GM19238 (cell line): ENCODE data around the gene CTNNA3.

Experiments
- DNase-seq: peaks from one replicate; pipeline ENCODE4 v3.0.0; 2011; ENCODE audit warnings: low spot score; ENCODE audit not compliant: insufficient read length

CTNNA3 gene

DNA sequence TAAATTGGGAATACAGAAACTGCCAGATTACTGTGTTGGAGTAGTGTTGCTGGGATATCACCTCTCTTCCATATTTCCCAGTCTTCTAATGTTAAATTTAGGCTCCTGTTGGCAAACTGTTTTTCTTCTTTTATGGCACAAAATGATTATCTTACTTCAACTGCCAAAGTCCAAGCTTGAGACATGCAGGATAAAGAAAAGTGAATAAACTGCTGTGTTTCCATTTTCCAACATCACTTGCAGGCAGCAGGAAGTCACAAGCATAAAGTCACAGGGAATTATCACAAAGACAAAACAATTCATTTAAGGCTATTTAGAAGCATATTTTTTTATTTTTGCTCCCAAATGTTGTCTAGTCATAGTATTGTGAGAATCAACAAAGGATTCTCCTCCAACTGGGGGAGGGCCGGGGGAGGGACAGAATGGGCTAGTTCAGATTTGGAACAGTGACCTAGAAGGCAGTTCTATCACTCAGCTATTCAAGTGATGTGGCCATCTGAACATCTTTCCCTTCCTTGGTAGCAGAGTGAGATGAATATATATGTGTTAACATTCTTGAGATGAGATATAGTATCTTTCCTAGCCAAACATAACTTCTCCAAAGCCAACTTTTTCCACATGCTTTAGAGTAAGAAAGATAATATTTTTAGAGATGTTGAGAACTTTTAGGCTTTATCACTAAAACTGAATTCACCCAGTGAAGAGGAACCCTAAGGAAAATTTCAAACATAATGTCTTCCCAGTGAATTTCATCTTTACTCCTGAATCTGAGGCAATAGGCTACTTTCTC lies 364.7 kb downstream of the CTNNA3 start:
- no peak for DNase-seq

DNA sequence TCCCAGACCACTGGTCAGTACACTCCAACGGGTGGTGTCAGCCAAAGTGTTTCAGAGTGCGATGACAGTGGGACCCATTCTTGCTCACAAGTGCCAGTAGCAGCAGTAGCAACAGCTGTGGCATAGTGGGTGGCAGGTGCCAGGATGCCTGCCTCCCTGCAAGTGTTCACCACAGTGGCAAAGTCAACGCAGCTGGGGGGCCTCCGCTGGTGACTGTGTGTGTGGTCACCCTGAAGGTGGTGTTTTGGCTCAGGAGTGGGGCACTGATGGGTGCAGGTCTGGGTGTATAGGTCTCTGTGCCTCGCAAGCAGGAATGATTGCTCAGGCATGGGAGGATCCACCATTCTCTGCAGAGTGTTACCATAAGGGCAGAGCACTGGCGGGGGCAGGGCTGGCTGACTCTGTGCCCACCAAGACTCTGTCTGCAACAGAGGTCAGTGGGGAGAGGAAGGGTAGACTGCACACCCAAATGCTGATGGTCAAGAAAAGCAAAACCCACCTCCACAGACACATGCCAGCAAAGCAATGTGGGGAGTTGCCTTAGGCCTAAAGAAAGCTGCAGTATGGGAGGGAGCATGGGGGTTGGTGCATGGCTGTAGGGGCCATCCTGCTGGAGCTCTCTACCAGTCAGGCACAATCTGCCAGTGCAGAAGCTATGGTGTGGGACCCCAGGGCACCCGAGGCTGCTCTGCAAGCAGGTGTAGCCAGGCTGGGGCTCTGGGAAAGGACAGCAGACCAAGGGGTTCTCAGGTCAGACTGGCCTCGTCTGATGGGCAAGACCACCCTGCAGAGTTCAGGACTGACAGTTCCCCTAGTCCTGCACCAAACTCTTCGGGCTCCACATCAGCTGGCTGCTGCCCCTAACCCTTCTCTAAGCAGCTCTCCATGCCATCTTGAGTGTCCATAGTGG lies 368.1 kb downstream of the CTNNA3 start:
- no peak for DNase-seq

DNA sequence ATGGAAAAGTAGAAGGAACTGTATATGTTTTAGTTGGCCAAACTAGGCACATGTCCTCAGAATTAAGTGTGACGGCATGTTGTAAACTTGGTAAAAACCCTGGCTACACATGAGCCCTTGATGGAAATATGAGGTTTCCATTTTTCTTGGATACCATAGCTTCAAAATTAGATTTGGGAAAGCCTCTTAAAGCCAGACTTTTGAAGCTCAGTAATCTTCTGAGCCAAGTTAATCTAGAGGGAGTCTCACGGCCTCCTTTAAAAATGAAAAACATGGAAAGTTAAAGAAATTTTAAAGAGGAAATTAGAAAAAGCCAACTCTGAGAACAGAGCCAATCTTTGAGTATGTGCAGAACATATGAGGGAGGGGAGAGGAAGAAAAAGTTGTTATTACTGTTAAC lies 376.0 kb downstream of the CTNNA3 start:
- DNase-seq, result no peak

DNA sequence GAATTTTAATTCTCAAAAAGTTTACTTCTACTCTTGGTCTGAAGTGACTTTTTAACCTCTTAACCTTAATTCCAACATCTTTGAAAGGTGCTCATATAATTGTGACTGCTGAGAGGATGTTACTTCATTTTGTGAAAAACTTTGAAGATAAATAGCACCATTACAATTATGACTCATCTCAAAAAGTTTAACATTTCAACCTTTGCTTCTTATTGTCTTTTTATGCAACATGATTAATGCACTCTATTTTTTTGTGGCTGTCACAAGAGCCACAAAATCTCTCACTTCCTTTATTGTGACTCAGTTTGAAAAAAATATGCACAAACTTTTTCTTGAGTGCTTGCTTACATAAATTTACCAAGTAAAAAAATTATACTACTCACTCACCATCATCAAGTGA lies 387.1 kb downstream of the CTNNA3 start:
- DNase-seq, result no peak

DNA sequence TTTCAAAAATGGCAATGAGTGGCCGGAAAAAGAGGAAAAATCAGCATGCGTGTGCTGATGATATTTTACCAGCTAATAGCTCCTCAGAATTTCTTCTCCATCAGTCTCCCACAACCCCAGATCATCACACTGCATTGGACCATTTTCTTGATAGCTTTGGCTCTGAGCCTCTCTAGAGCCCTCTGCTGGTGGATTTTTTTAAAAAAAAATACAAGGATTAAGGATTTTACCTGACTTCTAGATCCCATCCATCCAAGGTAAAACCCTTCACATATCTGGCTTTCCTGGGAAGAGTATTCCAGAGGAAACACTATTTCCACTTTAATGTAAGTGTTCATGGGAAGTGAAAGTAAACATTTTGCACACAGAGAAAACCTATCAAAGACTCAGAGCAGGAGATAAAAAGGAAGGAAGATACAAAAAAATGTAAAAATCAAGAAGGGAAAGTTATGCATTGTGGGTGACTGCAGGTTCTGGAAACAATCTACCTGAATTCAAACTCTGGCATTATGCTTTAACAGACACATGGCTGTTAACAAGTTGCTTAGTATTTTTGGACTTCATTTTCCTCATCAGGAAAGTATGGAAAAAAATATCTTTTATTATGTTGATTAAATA lies 389.3 kb downstream of the CTNNA3 start:
- peak; percentile 2 for DNase-seq

DNA sequence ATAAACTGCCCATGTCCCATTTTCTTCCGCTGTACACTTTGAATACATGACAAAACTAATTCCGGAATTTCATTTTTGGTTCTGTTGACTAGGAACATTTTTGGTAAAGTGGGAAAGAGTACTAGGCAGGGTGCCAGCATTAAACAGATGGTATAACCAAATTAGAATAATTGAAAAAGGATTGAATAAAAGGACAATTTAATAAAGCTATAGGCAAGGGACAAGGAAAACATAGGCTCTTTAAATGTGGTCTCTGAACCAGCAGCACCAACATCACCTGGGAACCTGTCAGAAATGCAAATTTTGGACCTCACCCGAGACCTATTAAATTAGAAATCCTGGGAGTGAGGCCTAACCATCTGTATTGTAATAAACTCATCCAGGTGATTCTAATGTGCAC lies 393.3 kb downstream of the CTNNA3 start:
- DNase-seq, result no peak

DNA sequence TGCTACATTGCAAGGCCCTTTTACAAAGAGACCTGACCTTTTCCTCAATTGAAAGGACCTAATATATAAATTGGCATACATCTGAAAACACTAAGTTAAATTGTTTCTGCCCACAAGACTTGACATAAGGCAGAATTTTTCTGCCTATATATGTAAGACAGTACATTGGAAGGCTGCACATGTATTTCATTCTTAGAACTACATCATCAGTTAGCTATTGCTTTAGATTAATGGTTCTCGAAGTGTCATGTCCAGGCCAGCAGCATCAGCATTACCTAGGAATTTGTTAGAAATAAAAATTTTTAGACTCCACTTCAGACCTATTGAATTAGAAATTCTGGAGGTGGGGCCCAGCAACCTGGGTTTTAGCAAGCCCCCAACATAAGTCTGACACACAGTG lies 396.2 kb downstream of the CTNNA3 start:
- DNase-seq, result no peak

DNA sequence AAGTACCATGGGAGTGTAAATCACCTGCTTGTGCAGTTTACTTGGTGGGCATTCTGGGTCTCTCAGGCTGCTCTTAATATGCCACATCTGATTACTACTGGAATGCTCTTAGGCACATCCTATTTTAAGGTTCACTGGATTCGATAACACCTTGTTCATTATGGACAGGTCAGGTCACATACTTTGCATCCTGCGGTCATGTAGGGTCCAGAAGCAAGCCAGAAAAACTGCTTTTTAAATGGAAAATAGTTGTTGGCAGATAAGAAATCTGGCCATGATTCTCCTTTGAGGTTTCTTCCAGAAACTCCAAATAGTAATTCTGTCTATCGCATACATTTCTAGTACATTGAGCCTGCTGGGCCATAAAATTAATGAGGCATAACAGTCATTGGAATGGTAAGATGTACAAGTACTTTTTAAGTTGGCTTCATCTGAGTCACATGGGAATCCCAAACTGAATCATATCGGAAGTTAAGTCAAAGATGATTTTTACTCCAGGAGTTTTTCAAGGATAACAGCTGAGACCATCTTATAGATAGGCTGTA lies 398.3 kb downstream of the CTNNA3 start:
- DNase-seq, result no peak

DNA sequence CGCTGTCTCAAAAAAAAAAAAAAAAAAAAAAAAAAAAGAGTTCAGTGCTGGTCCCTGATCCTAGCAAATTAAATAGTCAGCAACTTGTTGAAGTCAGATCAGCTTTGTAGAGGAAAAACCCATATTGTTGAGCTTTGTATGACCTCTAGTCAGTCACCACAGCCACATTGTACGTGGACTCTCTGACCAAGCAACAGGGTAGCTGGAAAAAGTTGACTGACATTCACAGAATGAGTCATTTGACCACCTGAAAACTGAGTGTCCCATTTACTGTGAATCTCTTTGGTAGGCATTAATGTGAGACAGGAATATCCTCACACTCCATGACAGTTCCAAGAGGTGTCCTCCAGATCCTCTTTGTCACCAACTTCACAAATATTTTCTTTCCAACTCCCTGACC lies 399.1 kb downstream of the CTNNA3 start:
- no peak for DNase-seq

DNA sequence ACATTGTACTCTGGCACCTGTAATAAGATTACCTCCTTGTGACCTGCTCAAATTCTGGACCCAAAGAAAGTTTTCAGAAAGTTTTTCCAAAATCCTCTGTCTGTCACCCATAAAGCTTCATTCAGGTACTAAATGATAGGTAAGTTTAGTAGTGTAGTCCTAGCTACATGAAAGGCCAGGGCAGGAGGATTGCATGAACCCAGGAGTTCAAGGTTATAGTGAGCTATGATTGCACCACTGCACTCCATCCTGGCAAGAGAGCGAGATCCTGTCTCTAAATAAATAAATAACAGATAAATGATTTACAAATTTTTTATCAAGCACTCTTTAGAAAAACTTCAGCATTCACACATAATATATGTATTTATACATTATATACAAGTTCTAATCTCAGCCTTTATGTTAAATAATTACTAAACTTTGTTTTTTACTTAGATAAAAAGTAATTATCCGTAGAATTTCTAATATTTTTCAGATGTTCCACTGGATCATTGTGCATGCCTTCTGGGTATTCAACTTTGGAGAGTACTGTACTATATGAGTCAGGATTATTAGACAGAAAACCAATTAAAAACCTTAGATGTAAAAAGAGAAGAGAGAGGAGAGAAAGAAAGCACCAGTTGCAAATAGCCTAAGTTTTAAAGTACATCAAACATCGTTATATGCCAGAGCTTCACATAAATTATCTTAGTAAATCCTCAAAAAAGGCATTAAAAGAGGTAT lies 407.1 kb downstream of the CTNNA3 start:
- no peak for DNase-seq

DNA sequence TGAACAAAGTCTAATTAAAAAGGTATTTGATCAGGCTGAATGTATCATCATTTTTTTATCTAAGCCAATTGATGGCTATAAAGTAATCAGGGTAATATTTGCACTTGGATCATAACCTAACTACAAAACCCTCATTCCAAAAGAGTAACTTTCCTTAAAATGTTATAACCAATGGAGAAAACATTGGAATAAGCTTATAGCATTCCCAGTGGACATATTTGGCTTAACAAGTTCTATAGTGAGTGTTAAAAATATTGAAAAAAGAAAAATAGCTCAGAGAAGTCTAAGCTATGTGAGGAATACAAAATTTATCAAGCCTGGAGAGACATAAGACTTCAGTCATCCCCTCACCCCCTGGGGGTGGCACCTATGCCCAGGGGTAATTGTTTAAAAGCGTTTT lies 411.4 kb downstream of the CTNNA3 start:
- no peak for DNase-seq

DNA sequence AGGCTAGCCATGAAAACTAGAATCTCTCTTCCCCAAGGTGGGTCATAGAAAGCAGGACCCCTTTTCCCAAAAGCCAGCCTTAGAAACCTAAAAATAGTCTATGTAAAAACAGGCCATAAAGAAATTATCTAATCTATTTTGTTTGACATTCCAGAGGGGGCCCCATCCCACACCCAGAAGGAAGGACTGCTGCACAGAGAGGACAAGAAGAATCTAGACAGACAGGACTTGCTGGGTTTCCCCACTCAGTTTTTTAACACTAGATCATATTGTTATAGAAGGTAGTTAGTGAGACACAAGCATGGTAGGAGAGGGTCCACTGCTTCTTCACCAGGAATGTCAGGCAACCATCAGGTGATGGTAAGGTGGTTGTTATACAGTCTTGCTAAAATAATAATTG lies 413.1 kb downstream of the CTNNA3 start:
- DNase-seq, result no peak

DNA sequence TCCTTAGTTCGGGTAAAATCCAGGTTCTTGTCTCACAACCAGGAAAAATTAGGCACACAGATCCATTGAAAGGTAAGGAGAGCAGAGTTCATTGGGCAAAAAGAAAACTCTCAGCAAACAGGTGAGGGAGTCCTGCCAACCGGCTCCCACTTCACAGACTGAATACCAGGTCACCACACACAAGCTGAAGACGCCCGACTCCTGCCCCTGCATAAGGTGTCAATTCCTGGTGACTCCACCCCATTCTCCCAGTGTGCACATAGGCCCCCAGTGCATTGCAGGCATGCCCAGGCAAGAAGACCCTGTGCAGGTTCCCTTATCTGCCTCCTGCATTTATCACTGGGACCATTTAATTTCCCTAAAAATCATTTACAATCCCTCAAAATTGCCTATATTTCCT lies 415.6 kb downstream of the CTNNA3 start:
- no peak for DNase-seq

DNA sequence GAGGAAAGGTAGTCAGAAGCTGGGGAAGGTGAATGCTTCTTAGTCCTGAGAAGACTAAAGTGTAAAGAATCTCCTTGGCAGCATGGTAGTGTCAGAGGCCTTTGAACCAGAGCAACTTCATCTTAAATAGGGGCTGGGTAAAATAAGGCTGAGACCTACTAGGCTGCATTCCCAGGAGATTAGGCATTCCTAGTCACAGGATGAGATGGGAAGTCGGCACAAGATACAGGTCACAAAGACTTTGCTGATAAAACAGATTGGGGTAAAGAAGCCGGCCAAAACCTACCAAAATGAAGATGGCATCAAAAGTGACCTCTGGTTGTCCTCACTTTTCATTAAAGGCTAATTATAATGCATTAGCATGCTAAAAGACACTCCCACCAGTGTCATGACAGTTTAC lies 418.6 kb downstream of the CTNNA3 start:
- DNase-seq, result no peak

DNA sequence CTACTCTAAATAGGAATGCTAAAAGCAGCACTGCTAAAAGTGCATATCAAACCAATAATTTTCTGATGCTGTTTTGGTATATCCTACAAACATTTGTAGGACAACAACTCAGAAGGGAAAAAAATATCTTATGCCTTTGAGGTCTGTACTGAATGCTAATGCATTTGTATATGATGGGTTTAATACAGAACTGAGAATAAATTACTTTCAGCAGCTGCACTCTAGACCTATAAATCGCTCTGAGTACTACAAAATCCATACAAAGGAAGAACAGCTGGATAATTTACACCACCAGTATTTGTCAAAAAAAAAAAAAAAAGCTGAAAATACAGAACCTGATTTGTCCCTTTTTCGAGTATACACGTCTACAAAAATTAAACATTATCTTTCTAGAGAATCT lies 426.2 kb downstream of the CTNNA3 start:
- no peak for DNase-seq

DNA sequence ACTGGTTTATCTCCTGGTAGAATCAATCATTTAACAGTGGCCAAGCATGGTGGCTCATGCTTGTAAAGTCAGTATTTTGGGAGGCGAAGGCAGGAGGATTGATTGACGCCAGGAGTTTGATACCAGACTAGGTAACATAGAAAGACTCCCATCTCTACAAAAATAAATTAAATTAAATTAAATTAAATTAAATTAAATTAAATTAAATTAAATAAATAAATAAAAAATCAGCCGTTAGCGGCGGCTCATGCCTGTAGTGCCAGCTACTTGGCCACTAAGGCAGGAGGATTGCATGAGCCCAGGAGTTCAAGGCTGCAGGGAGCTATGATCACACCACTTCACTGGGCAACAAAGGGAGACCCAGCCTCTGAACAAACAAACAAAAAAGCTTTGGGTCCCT lies 427.8 kb downstream of the CTNNA3 start:
- no peak for DNase-seq

DNA sequence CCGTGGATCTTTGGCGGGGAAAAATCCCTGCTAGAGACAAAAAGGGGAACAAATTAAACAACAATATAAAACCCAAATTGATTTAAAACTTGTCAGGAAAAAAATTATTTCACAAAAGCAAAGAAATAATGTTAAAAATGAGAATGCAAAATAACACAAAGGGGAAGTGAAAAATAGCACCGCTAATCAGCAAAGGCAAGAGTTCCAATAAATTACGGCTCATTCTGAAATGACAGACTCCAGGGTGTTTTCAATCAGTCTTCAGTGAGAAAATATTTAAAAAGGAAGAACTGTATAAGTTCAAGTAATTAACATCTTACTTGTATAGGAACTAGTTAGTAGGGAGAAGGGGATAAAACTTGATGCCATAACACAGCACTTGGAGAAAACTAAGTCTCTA lies 433.3 kb downstream of the CTNNA3 start:
- DNase-seq, result no peak

DNA sequence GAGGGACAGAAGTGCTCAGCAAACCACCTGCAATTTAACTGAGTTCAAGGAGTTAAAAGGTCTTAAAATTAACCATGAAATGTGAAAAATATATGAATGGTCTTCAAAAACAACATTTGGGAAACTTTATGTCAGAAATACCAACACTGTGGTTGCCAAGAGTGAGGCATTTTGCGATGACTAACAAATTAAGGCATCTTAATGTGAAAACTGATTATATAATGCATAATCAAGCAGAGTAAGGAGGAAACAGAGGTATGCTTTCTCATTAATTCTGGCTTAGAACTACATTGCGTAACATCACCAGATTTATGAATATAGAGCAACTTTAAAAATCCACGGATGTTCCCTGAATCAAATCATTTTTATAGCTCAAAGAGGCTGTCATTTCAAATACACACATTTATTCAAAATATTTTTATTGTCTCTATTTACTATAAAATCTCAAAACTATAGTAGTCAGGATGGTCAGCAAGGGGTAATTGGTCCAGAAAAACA lies 434.6 kb downstream of the CTNNA3 start:
- no peak for DNase-seq

DNA sequence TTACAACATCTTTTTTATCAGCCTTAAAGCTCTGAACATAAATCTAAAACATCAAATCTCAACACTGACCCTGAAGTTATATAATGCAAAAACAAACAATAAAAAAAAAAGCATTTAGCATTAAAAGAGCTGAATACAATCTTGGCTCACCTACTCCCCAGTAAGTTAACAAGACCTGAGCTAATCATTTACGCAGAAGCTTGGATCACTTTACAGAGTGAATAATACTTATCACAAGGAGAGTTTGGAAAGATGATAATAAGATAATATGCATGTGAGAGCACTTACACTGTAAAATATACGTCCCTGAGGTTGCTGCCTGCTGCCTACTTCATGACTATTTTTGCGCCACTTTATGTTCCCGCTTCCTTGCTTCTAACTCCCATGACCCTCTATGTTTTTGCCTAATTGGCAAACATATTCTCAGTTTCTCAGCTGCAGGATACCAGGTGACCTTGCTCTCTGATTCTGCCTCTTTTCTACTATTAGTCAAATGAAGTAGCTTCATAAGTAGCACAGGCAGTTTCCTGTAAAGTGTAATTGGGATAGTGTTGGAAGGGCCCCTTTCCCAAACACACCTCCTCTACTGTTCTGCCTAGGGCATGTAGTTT lies 436.6 kb downstream of the CTNNA3 start:
- DNase-seq, result no peak

DNA sequence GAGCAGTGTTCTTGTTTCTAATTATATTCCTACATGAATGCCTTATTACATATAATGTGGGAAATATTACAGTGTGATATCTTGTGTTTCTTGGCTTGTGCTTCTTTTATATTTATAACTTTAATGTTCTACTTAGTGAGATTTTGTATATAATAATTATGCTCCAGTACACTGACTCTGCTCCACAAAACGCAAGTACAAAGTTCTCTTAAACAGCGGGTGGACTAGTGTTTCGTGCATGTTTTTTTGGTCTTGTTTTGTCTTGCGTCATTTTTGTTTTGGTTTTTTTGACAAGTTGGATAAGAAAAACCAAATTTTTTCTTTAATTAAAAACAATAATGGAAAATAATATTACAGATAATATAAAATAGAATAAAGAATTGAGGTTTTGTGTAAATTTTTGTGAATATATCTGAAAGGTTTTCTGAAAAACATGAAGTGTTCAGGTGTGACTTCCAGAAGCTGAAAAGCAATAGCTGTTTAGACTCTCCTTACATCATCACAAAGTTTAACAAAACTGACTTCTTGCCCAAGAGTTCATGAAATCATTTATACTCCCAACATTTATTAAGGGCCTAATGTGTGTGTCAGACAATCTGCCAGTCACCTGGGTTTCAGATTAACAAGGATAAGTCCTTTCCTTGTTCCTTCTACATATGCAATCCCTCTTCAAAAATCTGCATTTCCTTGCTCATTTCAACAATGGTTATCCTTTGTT lies 438.4 kb downstream of the CTNNA3 start:
- DNase-seq, result no peak
